GM13977 (cell line): ENCODE results near the gene C2CD5.
"Not testable (repeated sequence)": the region's sequence is repeated elsewhere in the genome, so short reads cannot be mapped to it uniquely, and the experiment has no call there.

Source experiments
- DNase-seq: peaks from one replicate; pipeline ENCODE4 v3.0.0; 2012; ENCODE audit warnings: low spot score
- in situ Hi-C: fragments of 300-500 bp; cut with MboI; formaldehyde crosslinking; loops from one replicate; pipeline ENCODE4 v1.12.0; 2022; ENCODE audit warnings: low sequenced_read_pairs, low pct_unique_long_range_greater_than_20kb, mixed read lengths, inconsistent platforms; ENCODE audit not compliant: unreplicated experiment
- TF ChIP-seq, protein P1 (sequence below): IDR thresholded peaks from 2 replicates; pipeline ENCODE4 v1.5.1; 2012; ENCODE audit warnings: mild to moderate bottlenecking, control low read depth; ENCODE audit not compliant: insufficient read depth; ENCODE audit errors: extremely low read depth, missing control alignments

C2CD5 gene

DNA sequence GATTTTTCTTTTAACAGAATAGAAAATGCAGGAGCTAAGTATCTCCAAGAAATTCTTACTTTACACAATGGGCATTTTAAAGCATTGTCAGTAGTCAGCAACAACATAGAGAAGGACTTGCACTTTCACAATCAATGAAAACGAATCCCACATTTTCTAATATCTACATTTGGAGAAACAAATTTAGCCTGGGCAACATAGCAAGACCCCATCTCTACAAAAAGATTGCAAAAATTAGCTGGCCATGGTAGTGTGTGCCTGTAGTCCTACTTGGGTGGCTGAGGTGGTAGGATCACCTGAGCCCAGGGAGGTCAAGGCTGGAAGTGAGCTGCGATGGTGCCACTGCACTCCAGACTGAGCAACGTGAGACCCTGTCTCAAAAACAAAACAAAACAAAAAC lies 30.6 kb upstream of the C2CD5 start:
- DNase-seq = no peak
- in situ Hi-C loops = no loop called here
- TF ChIP-seq, protein P1, sequence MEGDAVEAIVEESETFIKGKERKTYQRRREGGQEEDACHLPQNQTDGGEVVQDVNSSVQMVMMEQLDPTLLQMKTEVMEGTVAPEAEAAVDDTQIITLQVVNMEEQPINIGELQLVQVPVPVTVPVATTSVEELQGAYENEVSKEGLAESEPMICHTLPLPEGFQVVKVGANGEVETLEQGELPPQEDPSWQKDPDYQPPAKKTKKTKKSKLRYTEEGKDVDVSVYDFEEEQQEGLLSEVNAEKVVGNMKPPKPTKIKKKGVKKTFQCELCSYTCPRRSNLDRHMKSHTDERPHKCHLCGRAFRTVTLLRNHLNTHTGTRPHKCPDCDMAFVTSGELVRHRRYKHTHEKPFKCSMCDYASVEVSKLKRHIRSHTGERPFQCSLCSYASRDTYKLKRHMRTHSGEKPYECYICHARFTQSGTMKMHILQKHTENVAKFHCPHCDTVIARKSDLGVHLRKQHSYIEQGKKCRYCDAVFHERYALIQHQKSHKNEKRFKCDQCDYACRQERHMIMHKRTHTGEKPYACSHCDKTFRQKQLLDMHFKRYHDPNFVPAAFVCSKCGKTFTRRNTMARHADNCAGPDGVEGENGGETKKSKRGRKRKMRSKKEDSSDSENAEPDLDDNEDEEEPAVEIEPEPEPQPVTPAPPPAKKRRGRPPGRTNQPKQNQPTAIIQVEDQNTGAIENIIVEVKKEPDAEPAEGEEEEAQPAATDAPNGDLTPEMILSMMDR = no peak

DNA sequence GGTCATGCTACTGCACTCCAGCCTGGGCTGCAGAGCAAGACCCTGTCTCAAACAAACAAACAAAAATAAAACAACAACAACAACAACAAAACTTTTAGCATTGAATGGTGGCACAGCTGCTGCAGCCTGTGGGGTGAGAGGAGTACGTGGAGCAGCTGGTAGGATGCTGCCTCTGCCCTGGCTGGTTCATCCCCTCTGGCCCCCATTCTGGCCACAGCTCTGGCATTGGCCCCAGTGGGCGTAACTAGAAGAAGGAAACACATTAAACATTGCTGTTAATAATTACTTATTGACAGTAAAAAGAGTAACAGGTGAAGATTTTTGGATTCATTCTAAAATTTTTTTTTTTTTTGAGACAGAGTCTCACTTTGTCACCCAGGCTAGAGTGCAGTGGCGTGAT lies 28.8 kb upstream of the C2CD5 start:
- no peak for DNase-seq
- in situ Hi-C loops = no loop called here
- TF ChIP-seq, protein P1 = no peak

DNA sequence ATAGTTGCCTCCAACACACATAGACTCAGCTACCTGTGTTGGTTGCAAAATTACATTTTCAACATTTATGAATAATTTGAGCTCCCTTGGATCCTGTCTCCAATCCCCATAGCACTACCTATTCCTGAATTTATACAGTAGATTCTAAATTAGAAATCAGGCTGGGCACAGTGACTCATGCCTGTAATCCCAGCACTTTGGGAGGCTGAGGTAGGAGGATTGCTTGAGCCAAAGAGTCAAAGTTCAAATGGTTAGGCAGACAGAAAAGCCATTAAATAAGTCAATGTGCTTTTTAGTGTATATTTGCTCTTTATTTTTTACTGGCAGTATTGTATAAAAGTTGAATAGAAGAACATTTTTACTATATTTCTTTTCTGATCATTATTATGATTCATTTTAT lies 24.9 kb upstream of the C2CD5 start:
- in situ Hi-C loops = no loop called here
- TF ChIP-seq, protein P1 = no peak
- no peak for DNase-seq

DNA sequence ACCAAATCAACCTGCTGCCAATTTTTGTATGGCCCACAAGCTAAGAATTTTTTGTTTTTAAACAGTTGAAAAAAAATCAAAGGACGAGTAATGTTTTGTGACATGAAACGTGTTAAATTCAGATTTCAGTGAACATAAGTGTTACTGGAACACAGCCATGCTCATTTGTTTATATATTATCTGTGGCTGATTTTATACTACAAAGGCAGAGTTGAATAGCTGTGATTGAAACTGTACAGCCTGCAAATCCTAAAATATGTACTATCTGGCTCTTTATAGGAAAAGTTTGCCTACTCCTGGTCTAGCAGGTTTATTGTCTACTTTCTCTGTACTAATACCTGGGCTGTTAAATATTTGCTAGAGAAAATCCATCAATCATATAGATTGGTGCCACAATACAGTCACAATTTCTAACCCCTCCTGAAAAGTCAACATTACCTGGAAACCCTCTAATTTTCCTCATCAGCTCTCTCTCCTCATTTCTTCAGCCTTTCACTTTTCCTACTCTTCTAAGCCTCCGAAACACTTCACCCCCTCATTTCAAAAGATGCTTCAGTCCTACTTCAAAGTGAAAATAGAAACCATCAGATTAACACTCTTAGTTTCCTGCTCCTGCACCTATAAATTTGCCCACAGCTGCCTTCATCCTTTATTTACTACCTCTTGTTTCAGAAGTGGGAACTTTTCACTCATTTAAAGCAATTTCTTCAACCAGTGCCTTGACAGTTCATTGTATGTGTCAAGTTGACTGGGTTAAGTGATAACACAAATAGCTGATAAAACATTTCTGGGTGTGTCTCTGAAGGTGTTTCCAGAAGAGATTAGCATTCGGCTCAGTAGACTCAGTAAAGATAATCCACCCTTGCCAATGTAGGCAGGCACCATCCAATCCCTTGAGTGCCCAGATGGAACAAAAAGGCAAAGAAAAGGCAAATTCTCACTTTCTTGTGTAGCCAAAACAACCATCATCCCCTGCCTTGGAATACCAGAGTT lies 18.0 kb upstream of the C2CD5 start:
- DNase-seq = no peak
- in situ Hi-C loops = no loop called here
- TF ChIP-seq, protein P1 = no peak

DNA sequence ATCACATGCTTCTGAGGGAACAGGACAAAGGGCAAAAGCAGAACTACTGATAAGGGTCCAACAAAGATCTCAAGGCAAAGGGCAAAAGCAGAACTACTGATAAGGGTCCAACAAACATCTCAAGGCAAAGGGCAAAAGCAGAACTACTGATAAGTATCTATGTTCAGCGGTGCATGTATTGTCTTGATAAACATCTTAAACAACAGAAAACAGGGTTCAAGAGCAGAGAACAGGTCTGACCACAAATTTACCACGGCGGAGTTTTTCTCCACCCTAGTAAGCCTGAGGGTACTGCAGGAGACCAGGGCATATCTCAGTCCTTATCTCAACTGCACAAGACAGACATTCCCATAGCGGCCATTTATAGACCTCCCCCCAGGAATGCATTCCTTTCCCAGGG lies 10.4 kb upstream of the C2CD5 start:
- in situ Hi-C loops, DNase-seq: not testable (repeated sequence)

DNA sequence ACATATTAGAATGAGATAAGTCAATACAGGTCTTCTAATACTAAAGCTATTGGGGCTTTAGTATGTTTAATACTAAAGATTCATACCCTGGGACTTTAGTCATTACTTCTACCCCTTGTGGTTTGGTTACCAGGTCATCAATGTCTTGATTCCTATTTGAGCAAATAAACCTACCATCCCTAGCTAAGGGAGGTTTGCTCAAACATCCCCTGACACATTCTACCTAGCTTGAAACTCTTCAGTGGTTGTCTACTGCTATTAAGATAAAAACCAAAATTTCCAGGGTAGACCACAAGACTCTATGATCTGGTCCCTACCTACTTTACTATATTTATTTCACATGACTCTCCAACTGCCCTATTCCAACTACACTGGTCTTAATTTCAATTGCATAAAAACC lies 7.3 kb upstream of the C2CD5 start:
- TF ChIP-seq, protein P1 = no peak
- in situ Hi-C loops = no loop called here
- no peak for DNase-seq

DNA sequence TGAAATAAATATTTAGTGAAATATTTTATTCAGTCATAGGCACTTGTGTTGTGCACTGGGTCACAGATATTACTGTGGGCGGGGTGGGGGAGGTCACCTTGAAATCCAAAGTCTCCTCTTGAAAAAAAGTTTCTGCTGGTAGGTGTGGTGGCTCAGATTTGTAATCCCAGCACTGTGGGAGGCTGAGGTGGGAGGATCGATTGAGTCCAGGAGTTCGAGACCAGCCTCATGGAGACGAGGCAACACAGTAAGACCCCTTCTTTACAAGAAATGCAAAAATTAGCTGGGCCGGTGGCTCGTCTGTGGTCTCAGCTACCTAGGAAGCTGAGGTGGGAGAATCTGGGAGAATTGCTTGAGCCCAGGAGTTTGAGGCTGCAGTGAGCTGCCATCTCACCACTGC lies 913 bp upstream of the C2CD5 start:
- in situ Hi-C loops = no loop called here
- TF ChIP-seq, protein P1 = no peak
- DNase-seq = no peak
